Cardiac septum (tissue), 1 donor: Measurements from ENCODE around the gene SUN1. TPM values are rescaled to one million over a fixed set of nuclear protein-coding genes. Genes with fewer than 3 reads are reported as not detected.
"Not testable (repeated sequence)": the region's sequence is repeated elsewhere in the genome, so short reads cannot be mapped to it uniquely, and the experiment has no call there.

ENCODE experiments used
- DNase-seq: peaks from one replicate; pipeline ENCODE4 v3.0.0-alpha.2; 2020; ENCODE audit warnings: low spot score
- intact Hi-C: fragments of 100-400 bp; cut with DNase I; formaldehyde crosslinking; loops from one replicate; pipeline ENCODE4 v1.14.0; 2022
- total RNA-seq: library from RNA; stranded (reverse); fragmentation: NEBNext Ultra II Directional; extraction: Animal tissue kit (Norgen Biotek cat#: 25700); gene quantifications from one replicate; pipeline ENCODE4 v1.2.1, GENCODE V29; 2021
- donor health status: DM: no; HTN: no; CAD: no.

Gene SUN1
- total RNA-seq, 1 donor from 2014 or later: 153 TPM

GRCh38 chr7:802500-803242 lies 29.6 kb upstream of the SUN1 start:
- intact Hi-C loops: no loop called here
- no peak for DNase-seq

DNA sequence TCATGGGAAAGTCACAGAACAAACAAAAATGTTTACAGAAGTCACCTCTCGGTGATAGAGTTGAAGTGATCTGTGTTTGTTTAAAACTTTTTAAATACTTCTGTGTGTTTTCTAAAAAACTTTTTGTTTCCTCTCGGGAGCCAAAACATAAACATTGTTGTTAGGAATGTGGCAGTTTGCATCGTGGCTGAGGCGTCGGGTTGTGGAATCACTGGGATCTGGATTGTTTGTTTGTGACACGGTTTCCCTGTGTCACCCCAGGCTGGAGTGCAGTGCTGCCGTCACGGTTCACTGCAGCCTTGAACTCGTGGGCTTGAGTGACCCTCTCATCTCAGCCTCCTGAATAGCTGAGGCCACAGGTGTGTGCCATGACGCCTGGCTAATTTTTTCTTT lies 29.0 kb upstream of the SUN1 start:
- DNase-seq: no peak
- intact Hi-C loops: no loop called here

- DNase-seq, intact Hi-C loops: not testable (repeated sequence)
Measured at GRCh38 chr7:803796-804195, 28.5 kb upstream of the SUN1 start.

- intact Hi-C loops: no loop called here
Measured at GRCh38 chr7:805261-805660, 27.0 kb upstream of the SUN1 start.

DNA sequence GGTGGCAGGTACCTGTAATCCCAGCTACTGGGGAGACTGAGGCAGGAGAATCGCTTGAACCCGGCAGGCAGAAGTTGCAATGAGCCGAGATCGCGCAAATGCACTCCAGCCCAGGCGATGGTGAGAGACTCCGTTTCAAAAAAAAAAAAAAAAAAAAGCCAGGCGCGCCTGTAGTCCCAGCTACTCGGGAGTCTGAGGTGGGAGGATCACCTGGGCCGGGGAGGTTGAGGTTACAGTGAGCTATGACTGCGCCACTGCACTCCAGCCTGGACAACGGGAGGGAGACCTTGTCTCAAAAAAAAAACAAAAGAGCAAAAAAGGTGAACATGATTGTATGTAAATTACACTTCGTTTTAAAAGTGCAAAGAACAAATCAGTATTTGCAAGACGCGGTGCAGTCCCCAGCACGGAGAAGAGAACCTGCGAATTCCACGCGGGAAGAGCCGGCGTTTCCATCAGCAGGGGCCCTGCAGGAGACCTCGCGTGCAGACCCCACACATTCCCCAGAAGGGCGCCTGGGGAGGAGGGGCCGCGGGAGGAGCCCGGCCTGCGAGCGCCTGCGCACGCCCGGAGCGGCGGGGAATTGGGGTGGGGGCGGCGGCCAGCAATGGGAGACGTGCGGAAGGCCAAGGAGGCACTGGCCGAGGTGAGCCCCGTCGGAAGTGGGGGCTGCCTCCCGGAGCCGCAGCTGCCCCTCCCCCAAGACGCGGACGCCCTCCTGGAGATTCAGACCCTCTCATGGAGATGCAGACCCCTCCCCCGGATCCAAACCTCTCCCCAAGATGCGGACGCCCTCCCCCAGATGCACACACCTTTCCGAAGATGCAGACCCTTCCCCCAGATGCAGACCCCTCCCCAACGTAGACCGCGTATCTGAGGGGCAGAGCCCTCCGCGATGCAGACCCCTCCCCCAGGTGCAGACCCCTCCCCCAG lies 16.7 kb upstream of the SUN1 start:
- intact Hi-C loops: no loop called here
- no peak for DNase-seq

More at GRCh38 chr7:805261-805660, 27.0 kb upstream of the SUN1 start:
- DNase-seq: no peak

- intact Hi-C loops: no loop called here
- peak; percentile 97 for DNase-seq
Measured at GRCh38 chr7:816300-816750, 16.0 kb upstream of the SUN1 start.

- DNase-seq: no peak
- intact Hi-C loops: no loop called here
Measured at GRCh38 chr7:816751-817671, 15.3 kb upstream of the SUN1 start.

GRCh38 chr7:818031-818699 lies 14.1 kb upstream of the SUN1 start:
- DNase-seq: no peak
- intact Hi-C loops: no loop called here

- intact Hi-C loops: loop anchor here (5.0 kb wide), 1 partner anchor 47 kb away; no protein-coding TSS in a partner anchor
- DNase-seq: no peak
Measured at GRCh38 chr7:820341-820740, 11.9 kb upstream of the SUN1 start.

DNA sequence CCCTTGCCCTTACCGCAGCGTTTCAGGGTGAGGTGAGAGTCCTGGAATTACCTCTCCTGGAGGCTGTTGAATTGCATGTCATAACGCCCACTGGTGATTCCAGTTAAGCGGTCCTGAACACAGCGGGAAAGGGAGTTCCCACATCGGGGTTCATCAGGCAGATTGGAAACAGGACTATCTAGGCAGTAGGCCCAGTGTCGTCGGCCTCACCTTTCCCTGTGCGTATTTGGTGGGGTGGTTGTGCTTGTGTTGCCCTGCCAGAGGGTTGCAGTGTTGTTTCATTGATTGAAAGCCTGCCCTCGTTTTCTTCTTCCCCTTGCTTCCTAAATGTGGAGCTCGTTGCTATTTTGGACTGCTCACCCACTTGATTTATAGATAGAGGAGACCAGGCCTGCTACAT lies 10.6 kb upstream of the SUN1 start:
- no peak for DNase-seq
- intact Hi-C loops: loop anchor here (5.0 kb wide), 1 partner anchor 46 kb away; no protein-coding TSS in a partner anchor

DNA sequence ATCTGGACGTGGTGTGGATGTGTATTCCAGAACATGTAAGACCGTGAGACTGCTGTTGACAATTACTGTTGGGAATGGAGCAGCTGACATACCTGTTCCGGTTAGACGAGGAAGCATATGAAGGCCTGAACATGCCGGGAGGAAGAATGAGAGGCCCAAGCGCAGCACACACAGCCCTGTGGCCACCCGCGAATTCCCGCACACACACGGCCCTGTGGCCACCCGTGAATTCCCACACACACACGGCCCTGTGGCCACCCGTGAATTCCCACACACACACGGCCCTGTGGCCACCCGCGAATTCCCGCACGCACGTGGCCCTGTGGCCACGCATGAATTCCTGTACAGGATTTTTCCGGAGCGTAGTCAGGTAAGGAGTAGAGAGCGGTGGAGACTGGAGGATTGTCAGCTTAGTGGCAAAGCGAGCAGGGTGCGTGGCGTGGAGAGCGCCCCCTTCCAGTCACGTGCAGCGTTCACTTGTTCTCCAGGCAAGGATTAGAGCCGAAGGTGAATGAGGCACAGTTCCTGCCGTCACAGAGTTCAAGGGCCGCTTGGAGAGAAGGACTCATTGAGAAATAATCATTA lies 9.5 kb upstream of the SUN1 start:
- DNase-seq: no peak

DNA sequence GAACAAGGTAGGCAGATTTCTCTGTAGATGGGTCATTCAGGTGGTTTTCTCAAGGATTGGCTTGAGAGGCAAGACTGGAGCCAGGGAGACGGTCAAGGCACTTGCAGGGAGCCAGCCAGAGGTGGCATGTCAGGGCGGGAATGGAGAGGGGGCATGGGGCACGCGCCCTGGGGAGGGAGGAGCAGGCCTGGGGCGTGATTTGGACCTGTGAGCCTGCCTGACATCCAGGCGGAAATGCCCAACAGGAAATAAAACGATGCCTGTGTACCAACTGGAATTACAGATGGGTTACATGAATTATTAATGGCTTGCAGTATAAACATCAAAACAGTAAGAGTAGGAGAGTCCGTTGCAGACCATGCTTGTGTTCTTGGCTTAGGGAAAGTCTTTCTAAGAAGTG lies 8.6 kb upstream of the SUN1 start:
- intact Hi-C loops: loop anchor here (5.0 kb wide), 1 partner anchor 44 kb away; no protein-coding TSS in a partner anchor
- no peak for DNase-seq

More for the DNA sequence above, 9.5 kb upstream of the SUN1 start:
- intact Hi-C loops: loop anchor here (5.0 kb wide), 1 partner anchor 45 kb away; no protein-coding TSS in a partner anchor

- intact Hi-C loops: loop anchor here (5.0 kb wide), 1 partner anchor 43 kb away; no protein-coding TSS in a partner anchor
- DNase-seq: no peak
Measured at GRCh38 chr7:824081-824480, 8.2 kb upstream of the SUN1 start.

DNA sequence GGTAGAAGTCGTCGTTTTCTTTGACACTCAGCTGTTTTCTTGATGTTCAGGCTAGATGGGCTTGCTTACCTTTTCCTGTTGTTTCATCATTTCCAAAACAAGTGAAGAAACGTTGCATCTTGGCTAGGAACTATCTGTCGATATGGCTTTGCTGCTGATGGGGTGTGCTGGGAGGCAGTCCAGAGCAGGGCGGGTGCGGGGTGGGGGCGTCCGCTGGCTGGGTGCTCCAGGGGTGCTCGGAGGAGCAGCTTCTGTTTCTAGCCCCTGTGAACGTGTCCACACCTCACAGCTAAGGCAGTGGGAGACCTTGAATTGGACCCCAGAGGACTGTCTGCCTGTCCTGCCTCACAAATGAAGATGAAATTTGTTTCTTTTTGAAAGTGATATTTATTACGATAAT lies 7.6 kb upstream of the SUN1 start:
- DNase-seq: no peak
- intact Hi-C loops: loop anchor here (5.0 kb wide), 1 partner anchor 43 kb away; no protein-coding TSS in a partner anchor

DNA sequence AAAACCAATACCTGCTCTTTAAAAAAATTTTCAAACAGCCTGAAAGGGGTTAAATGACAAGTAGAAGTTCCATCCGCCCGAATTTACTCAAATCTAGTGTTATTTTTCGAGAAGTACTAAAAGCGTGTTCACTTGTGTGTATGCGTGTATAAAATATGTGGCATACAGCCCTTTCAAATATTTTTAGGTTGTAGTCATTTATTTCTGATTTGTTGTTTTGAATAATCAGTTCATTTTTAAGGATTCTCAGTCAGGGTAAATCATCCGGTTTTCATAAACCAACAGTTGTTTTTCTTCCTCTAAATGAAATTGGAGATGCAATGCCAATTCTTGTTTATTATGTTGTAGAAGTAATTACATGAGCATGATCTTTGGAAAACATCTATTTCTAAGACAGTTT lies 6.9 kb upstream of the SUN1 start:
- intact Hi-C loops: no loop called here
- DNase-seq: no peak

DNA sequence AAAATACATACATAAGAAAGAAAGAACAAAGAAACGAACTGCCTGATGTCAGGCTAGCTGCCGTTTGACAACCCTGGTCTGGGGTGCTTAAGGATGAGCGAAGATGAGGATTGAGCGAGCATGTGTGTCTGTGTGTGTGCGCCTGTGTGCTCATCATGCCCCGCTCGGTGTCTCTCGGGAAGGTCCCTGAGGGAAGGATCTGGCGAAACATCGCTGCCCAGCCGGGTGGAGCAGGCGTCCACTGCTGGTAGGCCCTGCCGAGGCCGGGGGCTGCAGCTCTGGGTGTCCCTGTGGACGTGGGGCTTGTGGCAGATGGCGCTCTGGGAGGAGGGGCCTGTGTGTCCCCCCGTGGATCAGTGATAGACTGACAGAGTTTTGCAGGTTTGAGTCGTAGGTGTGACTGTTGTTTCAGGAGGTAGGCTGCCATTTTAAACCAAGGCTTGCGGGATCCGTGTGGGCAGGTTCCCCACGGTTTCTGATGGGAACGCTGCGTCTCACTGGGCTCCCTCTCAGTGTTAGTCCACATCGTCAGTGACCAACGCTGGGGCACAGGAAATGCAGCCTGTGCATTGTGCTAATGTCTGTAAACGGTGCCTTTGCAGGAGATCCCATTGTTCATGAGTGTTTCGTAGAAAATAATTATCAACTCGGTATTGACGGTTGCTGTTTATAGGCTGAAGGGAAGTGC lies 5.9 kb upstream of the SUN1 start:
- DNase-seq: no peak
- intact Hi-C loops: no loop called here

GRCh38 chr7:828793-829561 lies 3.3 kb upstream of the SUN1 start:
- DNase-seq: no peak
- intact Hi-C loops: no loop called here
